GM19023 (cell line): Measurements from ENCODE around the gene EXOC1L.

ENCODE experiments used
- ATAC-seq: cut with Tn5 transposase; IDR thresholded peaks from one replicate; pipeline ENCODE4 v1.9.1; 2021; ENCODE audit warnings: mild to moderate bottlenecking, moderate library complexity; ENCODE audit not compliant: unreplicated experiment

Gene EXOC1L

GRCh38 chr4:55879224-55879623 lies 59.6 kb downstream of the EXOC1L start:
- ATAC-seq: no peak

DNA sequence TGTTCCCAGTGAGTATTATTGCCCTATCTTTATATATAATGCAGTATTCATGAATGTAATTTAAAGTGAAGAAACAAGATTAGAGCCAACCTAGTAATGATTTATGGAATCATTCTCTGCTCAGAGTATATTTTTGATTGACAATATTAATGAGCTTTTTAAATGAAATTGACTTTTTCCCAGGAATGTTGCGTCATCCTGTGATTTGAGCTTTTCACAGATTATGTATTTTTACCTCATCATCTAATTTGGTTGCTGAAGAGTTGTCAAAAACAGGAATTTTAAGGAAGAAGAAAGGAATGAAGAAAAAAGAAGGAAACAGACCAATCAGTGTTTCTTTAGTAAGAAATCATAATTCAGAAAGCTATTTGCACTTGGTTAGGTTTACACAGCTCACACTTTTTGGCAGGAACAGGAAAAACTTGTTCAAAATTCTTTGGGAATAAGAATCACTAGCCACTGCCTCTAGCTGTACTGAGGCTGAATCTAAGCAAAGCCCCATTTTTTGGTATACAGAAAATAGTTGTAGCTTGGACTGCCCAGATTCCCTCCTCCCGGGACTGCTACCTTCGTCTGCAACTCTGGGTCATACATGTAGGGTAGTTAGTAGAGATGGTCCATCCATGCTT lies 61.2 kb downstream of the EXOC1L start:
- ATAC-seq: no peak

DNA sequence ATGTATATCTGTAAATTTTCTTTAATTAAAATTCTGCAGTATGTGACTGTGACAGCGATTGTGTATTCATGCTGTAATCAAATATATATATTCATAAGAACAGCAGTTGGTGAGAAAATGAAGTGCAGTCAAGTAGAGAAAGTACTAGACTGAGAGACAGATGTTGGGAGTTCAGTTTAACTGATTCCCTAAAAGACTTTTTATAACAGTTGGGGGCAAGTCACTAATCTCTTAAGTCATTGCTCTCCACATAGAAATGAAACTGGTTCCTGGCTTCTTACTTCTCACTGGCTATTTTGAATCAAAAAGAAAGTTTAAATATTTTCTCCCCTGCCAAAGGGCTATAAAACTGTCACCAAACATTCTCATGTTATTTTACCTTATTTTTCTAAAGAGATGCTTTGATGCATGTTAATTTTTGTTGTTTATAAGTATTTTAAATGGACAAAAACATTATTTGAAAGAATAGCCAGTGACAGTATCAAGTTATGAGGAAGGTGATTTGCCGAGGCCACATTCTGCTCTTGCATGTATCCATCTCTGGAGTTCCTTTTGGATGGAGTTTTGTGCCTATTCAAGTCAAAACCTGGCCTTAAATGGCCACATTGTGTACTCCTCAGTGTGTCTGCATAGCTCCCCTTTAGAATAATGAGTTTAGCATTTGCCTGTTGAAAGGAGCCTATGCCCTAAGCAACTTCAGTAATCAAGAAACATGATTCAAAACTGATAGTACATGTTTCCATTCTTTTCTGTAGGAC lies 64.7 kb downstream of the EXOC1L start:
- ATAC-seq: no peak

- no peak for ATAC-seq
These were observed 65.2 kb downstream of the EXOC1L start for GRCh38 chr4:55884851-55885219.
